Measurements from ENCODE around the gene AP3B2.
"Not testable (repeated sequence)": the region's sequence is repeated elsewhere in the genome, so short reads cannot be mapped to it uniquely, and the experiment has no call there.

Gene AP3B2

DNA sequence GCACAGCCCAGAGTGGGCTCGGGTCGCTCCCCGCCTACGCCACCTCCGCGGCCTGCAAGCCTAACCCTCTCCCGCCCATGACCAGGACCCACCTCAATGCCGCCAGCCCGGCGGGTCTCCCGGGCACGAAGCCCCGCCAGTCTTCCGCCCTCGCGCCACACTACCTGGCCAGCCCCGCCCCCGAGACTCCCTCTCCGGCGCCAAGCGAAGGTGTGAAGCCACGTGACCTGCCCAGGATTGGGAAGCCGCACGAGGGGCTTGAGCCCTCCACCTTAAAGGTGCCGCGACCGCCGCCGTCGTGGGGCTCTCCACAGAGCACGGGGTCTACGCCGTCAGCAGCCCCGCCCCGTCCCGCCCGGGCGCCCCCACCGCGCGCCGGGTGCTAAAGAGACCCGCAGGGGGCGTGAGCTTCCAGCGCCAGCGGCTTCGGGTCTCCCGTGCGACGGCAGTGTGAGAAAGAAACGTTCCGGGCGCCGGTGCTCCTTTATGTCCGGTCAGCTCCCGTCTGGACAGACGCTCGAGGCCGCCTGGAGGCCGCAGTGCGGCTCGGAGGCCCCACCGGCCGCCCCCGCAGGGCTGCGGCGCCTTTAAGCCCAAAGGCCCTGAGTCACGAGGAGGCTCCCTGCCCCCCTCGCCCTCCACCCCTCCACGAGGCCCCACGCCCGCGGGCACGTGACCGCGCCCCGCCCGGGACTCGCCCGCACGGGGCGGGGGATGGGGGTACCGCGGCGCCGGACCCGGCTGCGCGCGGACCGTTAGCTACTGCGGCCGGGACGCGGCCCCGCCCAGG is 62.4 kb downstream of the AP3B2 start, which contains the start of gene CPEB1:
CPEB1 (minus strand) TSS at position 319 of the 790 bp plus-strand sequence. CDS start 18,904 bp downstream, outside the sequence.
- DNase-seq, result peak; percentile 68

DNA sequence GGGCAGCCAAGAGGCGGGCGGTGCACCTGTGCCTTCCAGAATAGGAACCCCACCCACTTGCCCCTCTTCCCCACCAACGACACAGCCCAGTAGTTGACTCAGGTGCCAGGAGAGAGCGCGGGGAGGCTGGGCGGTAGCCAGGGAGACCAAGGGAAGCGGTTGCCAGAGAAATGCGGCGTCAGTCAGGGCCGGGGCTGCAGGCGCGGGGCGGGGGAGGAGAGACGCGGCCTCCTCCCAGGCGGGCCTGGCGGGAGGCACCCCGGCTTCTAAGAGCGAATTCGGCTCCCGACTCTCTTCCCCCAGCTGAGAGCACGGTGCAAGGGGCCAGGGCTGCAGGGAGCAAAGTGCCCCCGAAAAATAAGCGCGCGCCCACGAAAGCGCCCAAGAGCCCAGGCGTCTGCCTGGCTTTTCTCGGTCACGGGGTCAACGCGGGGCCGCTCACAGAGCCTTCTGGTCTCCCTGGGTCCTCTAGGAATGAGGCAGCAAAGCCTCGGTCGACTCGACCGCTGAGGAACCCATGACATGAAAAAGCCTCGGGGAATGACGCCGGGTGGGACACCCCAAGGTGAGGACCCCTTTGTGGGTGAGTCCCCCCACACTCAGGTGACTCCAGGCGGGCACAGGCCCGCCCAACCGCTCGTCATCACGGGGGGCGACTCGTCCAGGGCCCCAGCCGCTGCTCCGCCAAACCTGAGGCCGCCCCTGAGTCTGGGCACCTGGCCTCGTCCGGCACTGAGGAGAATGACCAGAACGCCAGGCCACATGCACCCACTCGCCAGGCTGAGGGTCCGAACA is 63.2 kb downstream of the AP3B2 start:
- DNase-seq, result peak; percentile 82

DNA sequence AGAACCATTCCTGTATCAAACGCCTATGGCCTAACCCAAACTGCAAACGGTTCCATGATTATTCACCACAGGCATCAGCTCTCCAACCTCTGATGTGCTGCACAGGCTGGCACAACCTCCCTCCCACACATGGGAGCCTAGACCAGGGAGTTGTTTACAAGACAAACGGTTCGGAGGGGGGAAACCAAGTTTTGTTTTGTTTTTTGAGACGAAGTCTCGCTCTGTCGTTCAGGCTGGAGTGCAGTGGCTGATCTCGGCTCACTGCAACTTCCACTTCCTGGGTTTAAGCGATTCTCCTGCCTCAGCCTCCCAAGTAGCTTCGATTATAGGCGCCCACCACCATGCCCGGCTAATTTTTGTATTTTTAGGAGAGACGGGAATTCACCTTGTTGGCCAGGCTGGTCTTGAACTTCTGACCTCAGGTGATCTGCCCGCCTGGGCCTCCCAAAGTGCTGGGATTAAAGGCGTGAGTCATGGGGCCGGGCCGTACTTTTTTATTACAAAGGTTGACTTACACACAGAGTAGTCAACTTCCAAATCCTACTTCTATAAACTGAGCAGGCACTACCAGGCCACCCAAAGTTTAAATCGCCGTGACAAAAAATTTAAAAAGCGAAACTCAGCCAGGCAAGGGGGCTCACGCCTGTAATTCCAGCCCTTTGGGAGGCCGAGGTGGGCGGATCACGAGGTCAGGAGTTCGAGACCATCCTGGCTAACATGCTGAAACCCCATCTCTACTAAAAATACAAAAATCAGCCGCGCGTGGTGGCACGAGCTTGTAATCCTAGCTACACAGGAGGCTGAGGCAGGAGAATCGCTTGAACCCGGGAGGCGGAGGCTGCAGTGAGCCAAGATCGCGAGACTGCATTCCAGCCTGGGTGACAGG is 64.5 kb downstream of the AP3B2 start:
- not testable (repeated sequence) for DNase-seq

DNA sequence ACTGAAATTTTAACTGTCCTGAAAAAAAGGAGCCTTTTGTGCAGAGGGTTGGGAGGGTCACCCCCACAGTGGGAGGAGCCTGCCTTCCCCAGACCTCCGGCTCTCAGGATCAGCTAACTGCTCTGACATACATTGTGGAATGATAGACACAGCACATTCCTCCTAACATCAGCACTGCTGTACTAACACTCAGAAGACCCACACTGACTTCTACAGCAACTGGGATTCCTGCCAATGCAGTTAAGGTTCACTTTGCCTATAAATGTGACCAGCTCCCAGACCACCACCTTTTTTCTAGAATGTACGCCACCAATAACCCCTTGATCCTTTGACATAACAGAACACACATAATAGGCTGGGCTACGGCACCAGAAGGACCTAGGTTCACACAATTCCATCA is 65.7 kb downstream of the AP3B2 start:
- DNase-seq, result peak; percentile 39

DNA sequence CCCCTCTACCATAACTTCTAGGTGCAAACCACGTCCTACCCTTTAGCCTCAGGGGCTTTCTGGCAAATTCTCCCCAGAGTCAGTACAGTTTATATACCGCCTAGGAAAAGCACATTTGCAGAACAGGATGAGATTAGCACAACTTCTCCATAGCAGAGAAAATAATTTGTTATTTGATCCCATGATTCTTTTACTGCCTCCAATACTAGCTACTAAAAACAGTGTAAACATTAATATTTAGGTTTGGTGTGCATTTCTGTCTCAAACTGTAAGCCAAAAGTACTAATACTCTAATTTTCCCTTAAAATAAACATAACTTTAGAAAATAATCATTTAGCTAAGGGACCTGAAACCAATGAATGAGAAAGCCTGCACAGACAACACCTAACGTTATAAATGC is 67.0 kb downstream of the AP3B2 start:
- no peak for DNase-seq

DNA sequence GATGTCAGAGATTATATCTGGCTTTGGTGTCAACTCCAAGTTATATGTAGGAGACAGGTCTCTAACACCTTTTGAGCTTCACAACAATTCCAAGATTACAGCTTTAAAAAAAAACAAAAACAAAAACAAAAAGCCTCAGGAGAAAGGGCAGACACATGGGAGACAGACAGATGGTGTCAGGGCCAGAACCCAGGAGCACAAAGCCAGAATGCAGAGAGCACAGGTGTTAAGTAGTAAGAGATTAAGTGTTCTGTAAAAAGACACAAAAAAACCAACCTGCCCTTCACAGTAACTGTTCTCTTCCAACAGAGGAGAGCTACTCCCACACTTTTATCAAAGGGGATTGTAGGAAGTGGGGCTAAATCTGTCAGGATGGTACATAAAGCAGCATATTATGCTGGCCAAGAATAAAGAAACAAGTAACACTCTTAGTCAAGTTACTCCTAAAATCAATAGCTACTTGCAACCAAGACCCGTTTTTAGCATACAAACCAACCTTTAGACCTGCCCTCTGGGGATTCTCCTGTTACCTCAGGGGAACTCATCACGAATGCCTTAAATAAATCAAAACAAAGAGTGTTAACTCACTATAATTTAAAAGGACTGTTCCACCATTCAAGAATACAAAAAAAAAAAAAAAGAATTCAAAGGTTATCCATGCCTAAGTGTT is 68.4 kb downstream of the AP3B2 start:
- DNase-seq, result no peak

DNA sequence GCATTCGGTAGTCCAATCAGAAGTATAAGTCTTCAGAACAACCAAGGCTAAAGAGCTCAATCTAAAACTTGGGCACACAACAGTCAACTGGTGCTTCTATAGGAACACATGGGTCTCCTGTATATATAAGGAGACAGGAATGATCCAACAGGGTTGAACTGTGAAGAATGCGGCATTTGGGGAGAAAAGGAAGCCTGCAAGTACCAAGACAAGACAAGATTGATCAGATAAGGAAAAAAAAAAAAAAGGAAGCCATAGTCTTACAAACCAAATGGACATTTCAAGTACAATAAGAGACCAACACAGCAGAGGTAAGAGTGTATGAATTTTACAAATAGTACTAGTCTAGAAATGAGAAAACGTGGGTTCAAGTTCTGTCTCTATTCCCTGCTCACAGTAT is 69.0 kb downstream of the AP3B2 start:
- DNase-seq, result no peak

DNA sequence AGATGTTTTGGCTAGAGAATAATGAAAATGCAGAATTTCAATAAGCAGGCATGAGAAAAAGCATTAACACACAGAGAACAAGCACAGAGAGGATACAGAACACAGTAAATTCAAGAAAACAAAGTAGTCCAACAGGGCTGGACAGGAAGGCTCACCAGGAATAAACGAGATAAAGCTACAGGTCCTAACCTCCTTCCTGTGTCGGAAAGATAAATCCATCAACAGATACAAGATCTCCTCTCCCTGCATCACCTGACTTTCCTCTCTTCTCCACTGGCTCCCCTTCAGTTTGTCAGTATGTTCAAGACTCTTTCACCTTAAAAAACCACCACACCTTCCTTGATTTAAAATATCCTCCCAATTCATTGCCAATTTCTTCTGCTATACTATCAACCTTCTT is 73.9 kb downstream of the AP3B2 start:
- DNase-seq, result no peak

DNA sequence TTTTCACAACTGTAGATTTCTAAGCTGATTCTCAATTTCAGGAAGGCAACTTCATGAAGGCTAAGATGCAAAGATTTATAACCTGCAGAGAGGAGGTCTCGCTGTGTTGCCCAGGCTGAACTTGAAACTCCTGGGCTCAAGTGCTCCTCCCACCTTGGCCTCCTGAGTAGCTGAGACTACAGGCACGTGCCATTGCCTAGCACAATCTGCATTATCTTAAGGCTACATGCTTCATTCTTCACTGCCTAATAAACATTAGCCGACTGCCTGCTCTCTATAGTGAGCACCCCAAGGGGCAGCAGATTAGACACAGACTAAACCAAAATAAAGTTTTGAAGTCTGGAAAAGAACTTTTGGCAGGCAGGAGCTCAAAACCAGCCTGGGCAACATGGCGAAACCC is 79.6 kb downstream of the AP3B2 start:
- DNase-seq, result no peak

DNA sequence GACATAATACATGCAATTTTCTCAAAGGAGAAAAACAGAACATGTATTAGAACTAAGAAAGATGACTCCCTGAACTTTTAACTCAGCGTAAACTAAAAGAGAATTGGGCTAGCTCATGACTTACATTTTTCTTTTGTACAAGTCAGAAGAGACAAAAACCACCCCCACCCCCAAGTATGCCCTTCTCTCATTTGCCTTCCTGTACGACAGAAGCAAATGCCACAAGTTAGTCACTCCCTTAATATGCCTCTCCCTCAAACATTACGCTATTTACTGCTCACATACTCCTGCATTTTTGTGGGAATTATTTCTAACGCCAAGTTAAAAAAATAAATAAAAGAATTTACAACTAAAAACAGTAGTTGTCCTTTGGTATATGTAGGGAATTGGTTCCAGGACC is 84.5 kb downstream of the AP3B2 start:
- no peak for DNase-seq

DNA sequence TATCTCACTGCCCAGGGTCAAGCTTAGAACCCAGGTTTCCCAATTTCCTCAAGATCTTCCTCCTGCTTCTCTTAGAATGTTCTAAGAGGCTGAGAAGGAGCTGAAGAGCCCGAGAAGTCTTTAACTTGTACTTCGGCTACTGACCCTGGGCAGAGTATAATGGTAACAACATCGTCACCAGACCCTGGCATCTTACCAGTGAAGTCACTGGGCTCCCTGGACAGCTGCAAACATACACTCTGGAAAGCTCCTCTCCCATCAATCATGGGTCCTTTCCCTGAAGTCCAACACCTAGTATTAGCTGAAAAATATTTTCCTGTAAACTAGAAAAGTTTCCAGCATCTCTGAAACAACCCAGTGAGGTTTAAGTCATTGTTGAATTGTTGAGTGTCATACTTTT is 85.2 kb downstream of the AP3B2 start:
- DNase-seq, result no peak

DNA sequence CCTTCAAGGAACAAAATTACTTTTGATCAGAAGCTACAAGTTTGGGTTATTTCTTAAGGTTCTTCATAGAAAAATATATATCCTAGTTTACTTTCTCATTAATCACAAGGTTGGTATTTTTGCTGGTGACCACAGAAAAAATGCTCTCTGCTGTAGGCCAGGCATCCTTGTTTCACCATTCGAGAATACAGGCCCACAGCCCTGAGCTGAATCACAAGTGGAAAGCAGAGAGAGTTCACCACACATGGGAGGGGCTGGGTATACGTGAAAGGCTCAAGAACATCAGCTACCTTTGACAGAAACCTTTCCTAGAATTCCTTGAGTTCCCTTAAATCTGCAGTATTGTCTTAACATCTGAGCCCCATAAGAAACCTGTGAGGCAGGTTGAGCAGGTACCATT is 85.7 kb downstream of the AP3B2 start:
- no peak for DNase-seq

DNA sequence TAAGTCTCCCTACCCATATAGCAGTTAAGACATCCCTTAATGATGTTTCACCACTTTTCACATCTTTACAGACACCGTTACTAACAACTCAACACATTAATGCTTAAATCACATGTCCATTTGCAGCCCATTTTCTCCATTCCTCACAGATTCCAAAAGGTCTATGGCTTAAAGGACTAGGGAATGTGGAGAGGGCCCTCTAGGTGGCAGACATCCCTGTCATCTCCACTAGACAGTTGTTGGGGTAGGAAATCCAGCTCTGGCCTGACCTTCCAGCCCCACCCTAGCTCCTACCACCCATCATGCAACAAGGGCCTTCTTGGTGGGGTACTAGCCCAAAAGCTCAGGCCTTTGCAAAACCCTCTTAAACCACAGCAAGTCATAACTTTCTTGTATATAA is 87.7 kb downstream of the AP3B2 start:
- DNase-seq, result no peak

DNA sequence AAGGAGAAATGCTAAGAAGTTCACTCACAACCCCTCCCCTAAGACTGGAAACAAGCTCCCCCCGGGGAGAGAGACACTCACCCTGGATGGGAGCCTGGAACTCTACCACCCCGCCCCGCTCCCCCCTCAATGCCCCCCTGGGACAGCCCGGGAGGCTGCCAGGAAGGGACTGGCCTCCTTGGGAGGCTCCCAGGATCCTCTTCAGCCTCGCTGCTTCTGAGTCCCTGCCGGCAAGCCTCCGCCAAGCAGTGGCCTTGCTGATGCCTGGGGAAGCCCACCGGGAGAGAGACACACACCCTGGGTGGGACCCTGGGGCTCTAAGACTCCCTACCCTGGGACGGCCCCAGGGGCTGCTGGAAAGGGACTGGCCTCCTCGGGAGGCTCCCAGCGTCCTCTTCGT is 95.9 kb downstream of the AP3B2 start:
- DNase-seq, result no peak

DNA sequence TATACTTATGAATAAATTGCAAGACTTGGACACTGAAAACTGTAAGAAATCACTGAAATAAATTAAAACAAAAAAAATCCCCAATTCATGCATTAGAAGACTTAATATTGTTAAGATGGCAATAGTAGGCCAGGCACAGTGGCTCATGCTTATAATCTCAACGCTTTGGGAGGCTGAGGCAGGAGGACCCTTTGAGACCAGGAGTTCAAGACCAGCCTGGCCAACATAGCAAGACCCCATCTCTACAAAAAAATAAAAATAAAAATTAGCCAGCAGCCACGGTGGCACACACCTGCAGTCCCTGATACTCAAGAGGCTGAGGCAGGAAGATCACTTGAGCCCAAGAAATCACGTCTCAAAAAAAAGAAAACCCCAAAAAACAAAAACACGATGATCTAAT is 98.3 kb downstream of the AP3B2 start:
- no peak for DNase-seq
